NOMO-1 treated with dmso at 0.1 percent for 144 hours (cell line): ENCODE data around the gene SERPINA7.
"Not testable (repeated sequence)": the region's sequence is repeated elsewhere in the genome, so short reads cannot be mapped to it uniquely, and the experiment has no call there.

Experiments
- DNase-seq: peaks from one replicate; lab custom pipeline; 2025; ENCODE audit not compliant: unreplicated experiment; lab: John Stamatoyannopoulos, UW

The SERPINA7 gene

GRCh38 chrX:106038625-106039024 lies at the start of gene SERPINA7:
Gene SERPINA7 (minus strand): TSS chrX:106038727. CDS start chrX:106037058, 1,669 bp downstream.
- no peak for DNase-seq

GRCh38 chrX:106069048-106069447 lies 30.5 kb upstream of the SERPINA7 start:
- no peak for DNase-seq

- DNase-seq, result no peak
These were observed 11.5 kb upstream of the SERPINA7 start for GRCh38 chrX:106050054-106050453.

- DNase-seq, result no peak
These were observed 3.8 kb upstream of the SERPINA7 start for GRCh38 chrX:106042296-106042695.

- no peak for DNase-seq
These were observed 2.3 kb upstream of the SERPINA7 start for GRCh38 chrX:106040861-106041260.

GRCh38 chrX:106039920-106040319 lies 1.4 kb upstream of the SERPINA7 start:
- DNase-seq, result no peak

- no peak for DNase-seq
These were observed 573 bp downstream of the SERPINA7 start for GRCh38 chrX:106037835-106038473.

- DNase-seq, result no peak
These were observed 1.8 kb downstream of the SERPINA7 start for GRCh38 chrX:106036716-106037115.

GRCh38 chrX:106035064-106035463 lies 3.5 kb downstream of the SERPINA7 start:
- DNase-seq, result no peak

- no peak for DNase-seq
These were observed 14.6 kb downstream of the SERPINA7 start for GRCh38 chrX:106023947-106024346.

GRCh38 chrX:106022238-106022637 lies 16.3 kb downstream of the SERPINA7 start:
- no peak for DNase-seq

GRCh38 chrX:106014119-106014775 lies 24.3 kb downstream of the SERPINA7 start:
- DNase-seq, result no peak

GRCh38 chrX:106009145-106009544 lies 29.4 kb downstream of the SERPINA7 start:
- no peak for DNase-seq

GRCh38 chrX:106007815-106008214 lies 30.7 kb downstream of the SERPINA7 start:
- no peak for DNase-seq

GRCh38 chrX:106005684-106006083 lies 32.8 kb downstream of the SERPINA7 start:
- DNase-seq, result no peak

- DNase-seq, result not testable (repeated sequence)
These were observed 37.9 kb downstream of the SERPINA7 start for GRCh38 chrX:106000609-106001008.

- no peak for DNase-seq
These were observed 38.3 kb downstream of the SERPINA7 start for GRCh38 chrX:106000203-106000602.

- DNase-seq, result no peak
These were observed 39.2 kb downstream of the SERPINA7 start for GRCh38 chrX:105999294-105999693.

GRCh38 chrX:105988487-105988886 lies 50.0 kb downstream of the SERPINA7 start:
- DNase-seq, result not testable (repeated sequence)
